ENCODE measurements around the gene FOXP1. TPM values are rescaled to one million over a fixed set of nuclear protein-coding genes. Genes with fewer than 3 reads are reported as not detected.

The FOXP1 gene
- total and polyA plus RNA-seq, 2 experiments from 2014 or later = 37.4 to 59.9 TPM

GRCh38 chr3:71109977-71110285, 473.6 kb downstream of the FOXP1 start:
- Histone ChIP-seq H3K27ac (peak overlapping the region; percentile 86), H3K79me2 (ENCODE audit: insufficient read depth) (no peaks in the 10 kb centered on the region), H4K20me1 (ENCODE audit: insufficient read depth) (no peaks in the 10 kb centered on the region), H3K9me2 (ENCODE audit: insufficient read depth) (no peaks in the 10 kb centered on the region), H3K27me3 (replicated peaks; ENCODE audit: insufficient read depth) (no peaks in the 10 kb centered on the region), H3K9me3 (ENCODE audit: low read depth) (no peaks in the 10 kb centered on the region), H3F3A (ENCODE audit: insufficient read depth) (peaks cover 34% of the 10 kb centered on the region), H3K36me3 (ENCODE audit: low read depth) (no peaks in the 10 kb centered on the region), H3K4me3 (no peak overlapping the region), H3K9ac (peak overlapping the region; percentile 55), H2AFZ (no peak overlapping the region), H3K4me1 (ENCODE audit: insufficient read depth) (peaks cover 45% of the 10 kb centered on the region), H3K4me2 (ENCODE audit: unreplicated experiment) (peak overlapping the region; percentile 55)
- WGBS, 2 experiments (ENCODE audit: low coverage in 1 of 2, low lambda C conversion rate in 2 of 2, missing lambda C conversion rate in 2 of 2) = 94 to 96% methylated on average over 3 of the region's 3 CpGs
- in situ Hi-C loops (cut with MboI) = loop anchor here (25.0 kb wide), 1 partner anchor 477 kb away; the partner anchor contains the start of gene FOXP1
- no peak for DNase-seq
- TF ChIP-seq EZH2phosphoT487 (IDR thresholded peaks at IDR 0.05; ENCODE audit: insufficient read depth, low read depth) (no peak), EZH2 (IDR thresholded peaks at IDR 0.05; ENCODE audit: insufficient read depth, poor library complexity, severe bottlenecking) (no peak)

- Histone ChIP-seq H3F3A (ENCODE audit: insufficient read depth) (peaks cover 39% of the 10 kb centered on the region), H3K4me3 (peak overlapping the region; percentile 25; the same call in 1 of the 2 replicates), H4K20me1 (ENCODE audit: insufficient read depth) (no peaks in the 10 kb centered on the region), H3K9ac (peak overlapping the region; percentile 55), H3K27me3 (replicated peaks; ENCODE audit: insufficient read depth) (no peaks in the 10 kb centered on the region), H3K36me3 (ENCODE audit: low read depth) (no peaks in the 10 kb centered on the region), H2AFZ (0 out of 2 replicates have a peak overlapping the region, but pooled peaks have one; percentile 7), H3K4me1 (ENCODE audit: insufficient read depth) (peaks cover 47% of the 10 kb centered on the region), H3K4me2 (ENCODE audit: unreplicated experiment) (peak overlapping the region; percentile 55), H3K9me2 (ENCODE audit: insufficient read depth) (no peaks in the 10 kb centered on the region), H3K27ac (peak overlapping the region; percentile 86), H3K79me2 (ENCODE audit: insufficient read depth) (no peaks in the 10 kb centered on the region), H3K9me3 (ENCODE audit: low read depth) (no peaks in the 10 kb centered on the region)
- WGBS, 2 experiments (ENCODE audit: low coverage in 1 of 2, low lambda C conversion rate in 2 of 2, missing lambda C conversion rate in 2 of 2) = 49 to 57% methylated on average over 8 of the region's 8 CpGs
- TF ChIP-seq EZH2 (IDR thresholded peaks at IDR 0.05; ENCODE audit: insufficient read depth, poor library complexity, severe bottlenecking) (no peak), EZH2phosphoT487 (IDR thresholded peaks at IDR 0.05; ENCODE audit: insufficient read depth, low read depth) (no peak)
- in situ Hi-C loops (cut with MboI) = loop anchor here (25.0 kb wide), 1 partner anchor 478 kb away; the partner anchor contains the start of gene FOXP1
- peak; percentile 79 for DNase-seq
Observed at GRCh38 chr3:71109241-71109976, 474.1 kb downstream of the FOXP1 start.

- H3K4me2 ChIP-seq (ENCODE audit: unreplicated experiment) = peak overlapping the region; percentile 39
- peaks cover 52% of the 10 kb centered on the region for H3F3A ChIP-seq (ENCODE audit: insufficient read depth)
- no peak for TF ChIP-seq EZH2phosphoT487 (IDR thresholded peaks at IDR 0.05; ENCODE audit: insufficient read depth, low read depth)
- no peak for TF ChIP-seq EZH2 (IDR thresholded peaks at IDR 0.05; ENCODE audit: insufficient read depth, poor library complexity, severe bottlenecking)
- in situ Hi-C loops (cut with MboI) = loop anchor here (25.0 kb wide), 1 partner anchor 479 kb away; the partner anchor contains the start of gene FOXP1
- peak overlapping the region; percentile 86 for H3K27ac ChIP-seq
- H4K20me1 ChIP-seq (ENCODE audit: insufficient read depth) = no peaks in the 10 kb centered on the region
- peaks cover 62% of the 10 kb centered on the region for H3K4me1 ChIP-seq (ENCODE audit: insufficient read depth)
- H2AFZ ChIP-seq = no peak overlapping the region
- DNase-seq = peak; percentile 71
- 45 to 47% methylated on average over 3 of the region's 3 CpGs for WGBS, 2 experiments (ENCODE audit: low coverage in 1 of 2, low lambda C conversion rate in 2 of 2, missing lambda C conversion rate in 2 of 2)
- H3K4me3 ChIP-seq = no peak overlapping the region
- H3K36me3 ChIP-seq (ENCODE audit: low read depth) = no peaks in the 10 kb centered on the region
- H3K9me3 ChIP-seq (ENCODE audit: low read depth) = no peaks in the 10 kb centered on the region
- no peaks in the 10 kb centered on the region for H3K9me2 ChIP-seq (ENCODE audit: insufficient read depth)
- H3K9ac ChIP-seq = peak overlapping the region; percentile 49
- no peaks in the 10 kb centered on the region for H3K27me3 ChIP-seq (replicated peaks; ENCODE audit: insufficient read depth)
- H3K79me2 ChIP-seq (ENCODE audit: insufficient read depth) = no peaks in the 10 kb centered on the region
Observed at GRCh38 chr3:71107926-71108325, 475.6 kb downstream of the FOXP1 start.

GRCh38 chr3:71104976-71105375, 478.6 kb downstream of the FOXP1 start:
- H3K27me3 ChIP-seq (replicated peaks; ENCODE audit: insufficient read depth) = no peaks in the 10 kb centered on the region
- no peaks in the 10 kb centered on the region for H3K9me2 ChIP-seq (ENCODE audit: insufficient read depth)
- no peak for DNase-seq
- H4K20me1 ChIP-seq (ENCODE audit: insufficient read depth) = no peaks in the 10 kb centered on the region
- 98% methylated on average over 6 of the region's 6 CpGs for WGBS, 2 experiments (ENCODE audit: low coverage in 1 of 2, low lambda C conversion rate in 2 of 2, missing lambda C conversion rate in 2 of 2)
- no peak overlapping the region for H2AFZ ChIP-seq
- no peaks in the 10 kb centered on the region for H3K9me3 ChIP-seq (ENCODE audit: low read depth)
- no peak overlapping the region for H3K9ac ChIP-seq
- H3F3A ChIP-seq (ENCODE audit: insufficient read depth) = peaks cover 65% of the 10 kb centered on the region
- in situ Hi-C loops (cut with MboI) = loop anchor here (25.0 kb wide), 1 partner anchor 482 kb away; the partner anchor contains the start of gene FOXP1
- H3K4me2 ChIP-seq (ENCODE audit: unreplicated experiment) = no peak overlapping the region
- H3K79me2 ChIP-seq (ENCODE audit: insufficient read depth) = no peaks in the 10 kb centered on the region
- H3K4me3 ChIP-seq = no peak overlapping the region
- no peak for TF ChIP-seq EZH2 (IDR thresholded peaks at IDR 0.05; ENCODE audit: insufficient read depth, poor library complexity, severe bottlenecking)
- no peak for TF ChIP-seq EZH2phosphoT487 (IDR thresholded peaks at IDR 0.05; ENCODE audit: insufficient read depth, low read depth)
- peak overlapping the region; percentile 96; the same call in 1 of the 2 replicates for H3K27ac ChIP-seq
- peaks cover 70% of the 10 kb centered on the region for H3K4me1 ChIP-seq (ENCODE audit: insufficient read depth)
- no peaks in the 10 kb centered on the region for H3K36me3 ChIP-seq (ENCODE audit: low read depth)
